HG02588 (cell line): Measurements from ENCODE around the gene COX6A1.

ENCODE experiments used
- ATAC-seq: cut with Tn5 transposase; IDR thresholded peaks from one replicate; pipeline ENCODE4 v1.9.1; 2021; ENCODE audit warnings: mild to moderate bottlenecking, moderate library complexity; ENCODE audit not compliant: unreplicated experiment

COX6A1 gene

GRCh38 chr12:120490325-120490724 lies 52.4 kb downstream of the COX6A1 start:
- no peak for ATAC-seq
